ENCODE results near the gene CCDC82.
"Not testable (repeated sequence)": the region's sequence is repeated elsewhere in the genome, so short reads cannot be mapped to it uniquely, and the experiment has no call there.

The CCDC82 gene

DNA sequence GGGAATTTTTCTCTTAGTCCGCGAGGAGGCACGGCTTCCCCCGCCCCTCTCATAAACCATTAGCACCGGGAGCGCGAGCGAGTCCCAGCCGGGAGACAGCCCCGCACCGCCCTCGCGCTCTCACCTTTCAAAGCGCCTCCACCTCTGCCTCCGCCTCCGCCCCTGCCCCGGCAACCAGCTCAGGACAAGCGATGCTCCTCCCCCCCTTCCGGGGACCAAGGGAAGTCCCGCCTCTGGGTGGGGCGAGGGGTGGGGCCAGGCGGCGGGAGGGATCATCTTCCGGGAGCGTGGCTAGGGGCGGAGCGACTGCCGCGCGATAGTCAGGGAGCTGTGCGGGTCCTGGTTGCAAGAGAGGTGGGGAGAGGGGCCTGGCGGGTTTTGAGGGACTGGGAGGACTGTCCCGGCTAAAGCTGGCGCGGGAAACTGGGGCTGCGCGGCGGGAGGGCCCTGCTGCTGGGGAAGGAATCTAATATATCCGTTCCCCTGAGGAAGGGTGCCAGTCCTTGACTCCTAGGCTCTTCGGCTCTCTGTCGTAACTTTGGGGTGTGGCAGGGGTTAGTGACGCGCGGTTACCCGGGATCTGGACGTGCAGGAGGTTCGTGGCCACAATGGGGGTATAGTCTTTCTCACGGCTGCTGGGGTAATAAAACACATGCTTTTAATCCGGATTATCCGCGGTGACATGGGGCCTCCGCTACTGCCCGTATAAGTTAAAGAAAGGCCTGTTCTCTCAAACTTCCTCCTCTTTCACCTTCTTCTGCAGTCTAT lies at the start of gene CCDC82, which contains the start of gene JRKL:
CCDC82 (minus strand) TSS at position 193 of the 768 bp plus-strand sequence. CDS start 5,165 bp downstream, outside the sequence.
JRKL (plus strand) TSS at position 294 of the 768 bp plus-strand sequence. CDS start 637 bp downstream, outside the sequence.
- H3K9ac ChIP-seq = no peak within 1 kb of the TSS
- peaks cover 2% of the 10 kb centered on the region for H3K4me1 ChIP-seq
- no peaks in the 10 kb centered on the region for H3K9me3 ChIP-seq (ENCODE audit: control insufficient read depth, low read length)
- TF ChIP-seq, protein P1, sequence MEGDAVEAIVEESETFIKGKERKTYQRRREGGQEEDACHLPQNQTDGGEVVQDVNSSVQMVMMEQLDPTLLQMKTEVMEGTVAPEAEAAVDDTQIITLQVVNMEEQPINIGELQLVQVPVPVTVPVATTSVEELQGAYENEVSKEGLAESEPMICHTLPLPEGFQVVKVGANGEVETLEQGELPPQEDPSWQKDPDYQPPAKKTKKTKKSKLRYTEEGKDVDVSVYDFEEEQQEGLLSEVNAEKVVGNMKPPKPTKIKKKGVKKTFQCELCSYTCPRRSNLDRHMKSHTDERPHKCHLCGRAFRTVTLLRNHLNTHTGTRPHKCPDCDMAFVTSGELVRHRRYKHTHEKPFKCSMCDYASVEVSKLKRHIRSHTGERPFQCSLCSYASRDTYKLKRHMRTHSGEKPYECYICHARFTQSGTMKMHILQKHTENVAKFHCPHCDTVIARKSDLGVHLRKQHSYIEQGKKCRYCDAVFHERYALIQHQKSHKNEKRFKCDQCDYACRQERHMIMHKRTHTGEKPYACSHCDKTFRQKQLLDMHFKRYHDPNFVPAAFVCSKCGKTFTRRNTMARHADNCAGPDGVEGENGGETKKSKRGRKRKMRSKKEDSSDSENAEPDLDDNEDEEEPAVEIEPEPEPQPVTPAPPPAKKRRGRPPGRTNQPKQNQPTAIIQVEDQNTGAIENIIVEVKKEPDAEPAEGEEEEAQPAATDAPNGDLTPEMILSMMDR (IDR thresholded peaks at IDR 0.05) = no peak
- peak within 1 kb of the TSS; percentile 60 for H3K4me3 ChIP-seq (ENCODE audit: low read depth, low read length)
- no peaks in the 10 kb centered on the region for H3K36me3 ChIP-seq (ENCODE audit: control insufficient read depth, insufficient read depth, low read length)
- peak within 1 kb of the TSS; percentile 88 for H2AFZ ChIP-seq
- H3K79me2 ChIP-seq = no peaks in the 10 kb centered on the region
- no peaks in the 10 kb centered on the region for H3K27me3 ChIP-seq (ENCODE audit: control insufficient read depth, insufficient read depth, low read length)
- peak within 1 kb of the TSS; percentile 64 for H3K27ac ChIP-seq
- H3K4me2 ChIP-seq (ENCODE audit: low read length) = peak within 1 kb of the TSS; percentile 78

DNA sequence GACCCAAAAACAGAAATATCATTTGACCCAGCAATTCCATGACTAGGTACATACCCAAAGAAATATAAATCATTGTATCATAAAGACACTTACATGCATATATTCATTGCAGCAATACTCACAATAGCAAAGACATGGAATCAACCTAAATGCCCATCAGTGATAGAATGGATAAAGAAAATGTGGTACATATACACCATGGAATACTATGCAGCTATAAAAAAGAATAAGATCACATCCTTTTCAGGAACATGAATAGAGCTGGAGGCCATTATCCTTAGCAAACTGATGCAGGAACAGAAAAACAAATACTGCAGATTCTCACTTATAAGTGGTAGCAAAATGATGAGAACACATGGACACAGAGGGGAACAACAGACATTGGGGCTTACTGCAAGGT lies 42.9 kb upstream of the CCDC82 start:
- not testable (repeated sequence) for H3K36me3 ChIP-seq (ENCODE audit: control insufficient read depth, insufficient read depth, low read length); H2AFZ ChIP-seq; H3K9me3 ChIP-seq (ENCODE audit: control insufficient read depth, low read length); H3K9ac ChIP-seq; H3K79me2 ChIP-seq; H3K4me3 ChIP-seq (ENCODE audit: low read depth, low read length); H3K4me1 ChIP-seq; H3K27ac ChIP-seq; H3K27me3 ChIP-seq (ENCODE audit: control insufficient read depth, insufficient read depth, low read length); H3K4me2 ChIP-seq (ENCODE audit: low read length)

DNA sequence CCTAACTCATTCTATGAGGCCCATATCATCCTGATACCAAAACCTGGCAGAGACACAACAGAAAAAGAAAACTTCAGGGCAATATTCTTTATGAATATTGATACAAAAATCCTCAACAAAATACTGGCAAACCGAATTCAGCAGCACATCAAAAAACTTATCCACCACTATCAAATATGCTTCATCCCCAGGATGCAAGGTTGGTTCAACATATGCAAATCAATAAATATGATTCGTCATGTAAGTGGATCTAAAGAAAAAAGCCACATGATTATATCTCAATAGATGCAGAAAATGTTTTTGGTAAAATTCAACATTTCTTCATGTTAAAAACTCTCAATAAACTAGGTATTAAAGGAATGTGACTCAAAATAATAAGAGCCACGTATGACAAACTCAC lies 41.0 kb upstream of the CCDC82 start:
- TF ChIP-seq, protein P1 (IDR thresholded peaks at IDR 0.05) = no peak
- Histone ChIP-seq H3K79me2 (no peaks in the 10 kb centered on the region), H3K9me3 (ENCODE audit: control insufficient read depth, low read length) (no peaks in the 10 kb centered on the region), H3K4me2 (ENCODE audit: low read length) (no peak overlapping the region), H3K27me3 (ENCODE audit: control insufficient read depth, insufficient read depth, low read length) (no peaks in the 10 kb centered on the region), H3K9ac (no peak overlapping the region), H2AFZ (no peak overlapping the region), H3K36me3 (ENCODE audit: control insufficient read depth, insufficient read depth, low read length) (no peaks in the 10 kb centered on the region), H3K27ac (no peak overlapping the region), H3K4me3 (ENCODE audit: low read depth, low read length) (no peak overlapping the region), H3K4me1 (no peaks in the 10 kb centered on the region)

DNA sequence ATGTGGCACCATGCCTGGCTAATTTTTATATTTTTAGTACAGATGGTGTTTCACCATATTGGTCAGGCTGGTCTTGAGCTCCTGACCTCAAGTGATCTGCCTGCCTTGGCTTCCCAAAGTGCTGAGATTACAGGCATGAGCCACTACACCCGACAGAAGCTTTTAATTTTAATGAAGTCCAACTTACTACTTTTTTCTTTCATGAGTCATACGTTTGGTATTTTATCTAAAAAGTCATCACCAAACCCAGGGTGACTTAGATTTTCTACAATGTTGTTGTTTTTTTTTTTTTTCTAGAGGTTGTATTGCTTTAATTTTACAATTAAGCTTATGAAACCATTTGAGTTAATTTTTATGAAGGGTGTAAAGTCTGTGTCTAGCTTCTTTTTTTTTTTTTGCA lies 35.0 kb upstream of the CCDC82 start:
- H3K4me2 ChIP-seq (ENCODE audit: low read length) = no peak overlapping the region
- no peaks in the 10 kb centered on the region for H3K9me3 ChIP-seq (ENCODE audit: control insufficient read depth, low read length)
- H3K4me1 ChIP-seq = no peaks in the 10 kb centered on the region
- no peak overlapping the region for H3K9ac ChIP-seq
- H3K4me3 ChIP-seq (ENCODE audit: low read depth, low read length) = no peak overlapping the region
- TF ChIP-seq, protein P1 (IDR thresholded peaks at IDR 0.05) = no peak
- H3K27me3 ChIP-seq (ENCODE audit: control insufficient read depth, insufficient read depth, low read length) = no peaks in the 10 kb centered on the region
- H3K27ac ChIP-seq = no peak overlapping the region
- H2AFZ ChIP-seq = no peak overlapping the region
- H3K79me2 ChIP-seq = no peaks in the 10 kb centered on the region
- H3K36me3 ChIP-seq (ENCODE audit: control insufficient read depth, insufficient read depth, low read length) = no peaks in the 10 kb centered on the region

DNA sequence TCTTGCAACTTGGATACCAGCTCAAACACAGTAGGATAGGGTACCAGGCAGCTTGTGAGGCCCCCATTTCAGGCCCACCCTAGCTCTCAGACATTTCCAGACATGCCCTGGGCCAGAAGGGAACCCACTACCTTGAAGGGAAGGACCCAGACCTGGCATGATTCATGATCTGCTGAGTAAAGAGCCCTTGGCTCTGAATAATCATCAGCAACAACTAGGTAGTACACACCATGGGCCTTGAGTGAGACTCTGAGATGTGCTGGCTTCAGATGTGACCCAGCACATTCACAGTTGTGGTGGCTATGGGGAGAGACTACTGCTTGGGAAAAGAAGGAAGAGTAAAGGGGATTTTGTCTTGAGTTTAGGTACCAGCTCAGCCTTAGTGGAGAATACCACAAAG lies 23.7 kb upstream of the CCDC82 start:
- Histone ChIP-seq H3K4me1 (no peaks in the 10 kb centered on the region), H3K27ac (no peak overlapping the region), H3K4me3 (ENCODE audit: low read depth, low read length) (no peak overlapping the region), H3K36me3 (ENCODE audit: control insufficient read depth, insufficient read depth, low read length) (no peaks in the 10 kb centered on the region), H3K9me3 (ENCODE audit: control insufficient read depth, low read length) (no peaks in the 10 kb centered on the region), H3K27me3 (ENCODE audit: control insufficient read depth, insufficient read depth, low read length) (no peaks in the 10 kb centered on the region), H3K79me2 (no peaks in the 10 kb centered on the region), H3K9ac (no peak overlapping the region), H2AFZ (no peak overlapping the region), H3K4me2 (ENCODE audit: low read length) (no peak overlapping the region)
- TF ChIP-seq, protein P1 (IDR thresholded peaks at IDR 0.05) = no peak

All from parathyroid adenoma (tissue), 2 donors.